Mesendoderm (in vitro differentiated cells): ENCODE data around the gene ABCA7. TPM values are rescaled to one million over a fixed set of nuclear protein-coding genes. Genes with fewer than 3 reads are reported as not detected.

Source experiments
- DNase-seq: peaks from one replicate; pipeline ENCODE4 v3.0.0; 2013
- H2AK5ac ChIP-seq: 2 replicates; pipeline ENCODE4 v1.6.1; 2013; ENCODE audit warnings: low read length, inconsistent platforms
- H2BK120ac ChIP-seq: 2 replicates; pipeline ENCODE4 v1.6.1; 2013; ENCODE audit warnings: low read depth, mild to moderate bottlenecking, low read length, moderate library complexity, mixed read lengths
- H2BK15ac ChIP-seq: replicated peaks from 2 replicates; pipeline ENCODE4 v1.6.1; 2013; ENCODE audit warnings: low read depth, mild to moderate bottlenecking, moderate library complexity
- H2BK5ac ChIP-seq: 2 replicates; pipeline ENCODE4 v1.6.1; 2013; ENCODE audit warnings: low read length, inconsistent platforms
- H3K18ac ChIP-seq: 2 replicates; pipeline ENCODE4 v1.6.1; 2013; ENCODE audit warnings: mild to moderate bottlenecking, low read length, mixed read lengths
- H3K23ac ChIP-seq: one replicate; pipeline ENCODE4 v1.6.1; 2013; ENCODE audit warnings: low read length
- H3K27ac ChIP-seq: 2 replicates; pipeline ENCODE4 v1.5.1; 2013; ENCODE audit warnings: low read depth, mild to moderate bottlenecking, inconsistent platforms, low read length, moderate library complexity
- H3K27me3 ChIP-seq: 2 replicates; pipeline ENCODE4 v1.6.1; 2013; ENCODE audit warnings: low read length, control low read depth, mild to moderate bottlenecking, inconsistent platforms; ENCODE audit not compliant: insufficient read depth, poor library complexity
- H3K36me3 ChIP-seq: 2 replicates; pipeline ENCODE4 v1.6.1; 2013; ENCODE audit warnings: low read length, inconsistent platforms; ENCODE audit not compliant: control insufficient read depth, insufficient read depth
- H3K4ac ChIP-seq: one replicate; pipeline ENCODE4 v1.6.1; 2013; ENCODE audit warnings: low read depth, mild to moderate bottlenecking, low read length, moderate library complexity
- H3K4me1 ChIP-seq: 2 replicates; pipeline ENCODE4 v1.6.1; 2013; ENCODE audit warnings: low read depth, low read length, inconsistent platforms; ENCODE audit not compliant: control insufficient read depth
- H3K4me2 ChIP-seq: 2 replicates; pipeline ENCODE4 v1.6.1; 2013; ENCODE audit warnings: low read length
- H3K4me3 ChIP-seq: 2 replicates; pipeline ENCODE4 v1.5.1; 2013; ENCODE audit warnings: mild to moderate bottlenecking, low read length
- H3K56ac ChIP-seq: one replicate; pipeline ENCODE4 v1.6.1; 2013; ENCODE audit warnings: low read length
- H3K79me1 ChIP-seq: 2 replicates; pipeline ENCODE4 v1.6.1; 2013; ENCODE audit warnings: low read length, inconsistent platforms
- H3K79me2 ChIP-seq: 2 replicates; pipeline ENCODE4 v1.6.1; 2013; ENCODE audit warnings: mild to moderate bottlenecking, low read length; ENCODE audit not compliant: control insufficient read depth, insufficient read depth
- H3K9ac ChIP-seq: 2 replicates; pipeline ENCODE4 v1.6.1; 2013; ENCODE audit warnings: low read length, inconsistent platforms
- H4K5ac ChIP-seq: one replicate; pipeline ENCODE4 v1.6.1; 2013; ENCODE audit warnings: low read length
- H4K8ac ChIP-seq: one replicate; pipeline ENCODE4 v1.6.1; 2013; ENCODE audit warnings: low read depth, mild to moderate bottlenecking, control low read depth, low read length, moderate library complexity
- WGBS: extraction: QIAGEN DNeasy Blood & Tissue Kit; methylation state at CpG from one replicate; pipeline ENCODE4 v1.1.7; 2013; ENCODE audit warnings: low lambda C conversion rate, missing lambda C conversion rate; ENCODE audit not compliant: insufficient coverage; ENCODE audit errors: extremely low coverage; 5-methylcytosine and 5-hydroxymethylcytosine counted together
- polyA plus RNA-seq, 2 experiments: library from polyadenylated mRNA; stranded (reverse); fragments of 200-250 nt; gene quantifications; one replicate each; pipeline ENCODE4 v1.2.3, GENCODE V29; 2013

ABCA7 gene, protein sequence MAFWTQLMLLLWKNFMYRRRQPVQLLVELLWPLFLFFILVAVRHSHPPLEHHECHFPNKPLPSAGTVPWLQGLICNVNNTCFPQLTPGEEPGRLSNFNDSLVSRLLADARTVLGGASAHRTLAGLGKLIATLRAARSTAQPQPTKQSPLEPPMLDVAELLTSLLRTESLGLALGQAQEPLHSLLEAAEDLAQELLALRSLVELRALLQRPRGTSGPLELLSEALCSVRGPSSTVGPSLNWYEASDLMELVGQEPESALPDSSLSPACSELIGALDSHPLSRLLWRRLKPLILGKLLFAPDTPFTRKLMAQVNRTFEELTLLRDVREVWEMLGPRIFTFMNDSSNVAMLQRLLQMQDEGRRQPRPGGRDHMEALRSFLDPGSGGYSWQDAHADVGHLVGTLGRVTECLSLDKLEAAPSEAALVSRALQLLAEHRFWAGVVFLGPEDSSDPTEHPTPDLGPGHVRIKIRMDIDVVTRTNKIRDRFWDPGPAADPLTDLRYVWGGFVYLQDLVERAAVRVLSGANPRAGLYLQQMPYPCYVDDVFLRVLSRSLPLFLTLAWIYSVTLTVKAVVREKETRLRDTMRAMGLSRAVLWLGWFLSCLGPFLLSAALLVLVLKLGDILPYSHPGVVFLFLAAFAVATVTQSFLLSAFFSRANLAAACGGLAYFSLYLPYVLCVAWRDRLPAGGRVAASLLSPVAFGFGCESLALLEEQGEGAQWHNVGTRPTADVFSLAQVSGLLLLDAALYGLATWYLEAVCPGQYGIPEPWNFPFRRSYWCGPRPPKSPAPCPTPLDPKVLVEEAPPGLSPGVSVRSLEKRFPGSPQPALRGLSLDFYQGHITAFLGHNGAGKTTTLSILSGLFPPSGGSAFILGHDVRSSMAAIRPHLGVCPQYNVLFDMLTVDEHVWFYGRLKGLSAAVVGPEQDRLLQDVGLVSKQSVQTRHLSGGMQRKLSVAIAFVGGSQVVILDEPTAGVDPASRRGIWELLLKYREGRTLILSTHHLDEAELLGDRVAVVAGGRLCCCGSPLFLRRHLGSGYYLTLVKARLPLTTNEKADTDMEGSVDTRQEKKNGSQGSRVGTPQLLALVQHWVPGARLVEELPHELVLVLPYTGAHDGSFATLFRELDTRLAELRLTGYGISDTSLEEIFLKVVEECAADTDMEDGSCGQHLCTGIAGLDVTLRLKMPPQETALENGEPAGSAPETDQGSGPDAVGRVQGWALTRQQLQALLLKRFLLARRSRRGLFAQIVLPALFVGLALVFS (N-terminal part only)
- 3.9 TPM for polyA plus RNA-seq (2013, experiment 1 of 2)
- polyA plus RNA-seq (2013, experiment 2 of 2) = 4.4 TPM

DNA sequence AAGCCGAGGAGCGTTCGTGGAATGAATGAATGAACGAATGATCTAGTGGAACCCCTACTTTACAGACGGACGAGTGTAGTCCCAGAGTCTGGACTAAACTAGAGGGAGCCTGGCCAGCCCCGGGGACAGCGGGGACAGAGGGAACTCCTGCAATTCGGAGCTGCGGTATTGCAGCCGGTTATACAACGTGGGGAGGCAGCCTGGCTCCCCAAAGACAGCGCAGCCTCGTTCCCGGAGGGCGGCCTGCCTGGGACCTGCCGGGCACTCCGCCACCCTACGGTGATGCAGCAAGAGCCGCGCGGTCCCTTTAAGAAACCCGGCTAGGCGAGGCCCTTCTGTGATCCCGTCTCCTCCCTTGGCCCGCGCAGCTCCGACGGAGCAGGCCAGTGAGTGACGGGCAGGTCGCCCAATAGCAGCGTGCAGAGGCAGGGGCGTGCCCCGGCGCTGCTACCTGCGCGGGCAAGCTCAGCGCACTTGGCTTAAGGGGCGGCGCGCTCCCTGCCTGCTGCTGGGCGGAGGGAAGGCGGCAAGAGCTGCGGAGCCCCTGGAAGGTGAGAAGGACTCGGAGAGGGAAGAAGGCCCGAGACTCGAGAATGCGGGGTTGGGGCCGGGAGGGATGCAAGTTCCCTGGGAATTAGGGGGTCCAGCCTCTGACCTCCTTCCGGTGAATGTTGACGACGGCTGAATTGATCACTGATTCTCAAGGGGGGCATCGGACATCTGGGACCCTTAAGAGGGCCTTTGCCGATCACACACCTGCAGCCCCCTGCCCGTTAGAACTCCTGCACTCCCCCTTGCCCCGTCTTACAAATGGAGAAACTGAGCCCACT is at the start of gene ABCA7:
Gene ABCA7 (plus strand): TSS at position 462 of the 830 bp plus-strand sequence. CDS start 1,255 bp downstream, outside the sequence.
- Histone ChIP-seq H2BK5ac (no peak within 1 kb of the TSS), H3K9ac (peak within 1 kb of the TSS; percentile 76), H3K27me3 (no peaks in the 10 kb centered on the region), H3K79me2 (no peaks in the 10 kb centered on the region), H3K4me1 (peaks cover 4% of the 10 kb centered on the region), H3K79me1 (no peaks in the 10 kb centered on the region), H3K4ac (no peak within 1 kb of the TSS), H3K36me3 (peaks cover 5% of the 10 kb centered on the region), H2AK5ac (peak within 1 kb of the TSS; percentile 58), H4K5ac (no peak within 1 kb of the TSS), H3K18ac (no peak within 1 kb of the TSS), H3K56ac (peak within 1 kb of the TSS; percentile 73), H3K27ac (no peak within 1 kb of the TSS), H3K23ac (no peak within 1 kb of the TSS), H4K8ac (no peak within 1 kb of the TSS), H2BK120ac (no peak within 1 kb of the TSS), H2BK15ac (no peak within 1 kb of the TSS), H3K4me3 (peak within 1 kb of the TSS; percentile 59), H3K4me2 (peak within 1 kb of the TSS; percentile 37)
- no CpG with 5 or more reads among the region's 56 CpGs for WGBS
- peak; percentile 99 for DNase-seq

DNA sequence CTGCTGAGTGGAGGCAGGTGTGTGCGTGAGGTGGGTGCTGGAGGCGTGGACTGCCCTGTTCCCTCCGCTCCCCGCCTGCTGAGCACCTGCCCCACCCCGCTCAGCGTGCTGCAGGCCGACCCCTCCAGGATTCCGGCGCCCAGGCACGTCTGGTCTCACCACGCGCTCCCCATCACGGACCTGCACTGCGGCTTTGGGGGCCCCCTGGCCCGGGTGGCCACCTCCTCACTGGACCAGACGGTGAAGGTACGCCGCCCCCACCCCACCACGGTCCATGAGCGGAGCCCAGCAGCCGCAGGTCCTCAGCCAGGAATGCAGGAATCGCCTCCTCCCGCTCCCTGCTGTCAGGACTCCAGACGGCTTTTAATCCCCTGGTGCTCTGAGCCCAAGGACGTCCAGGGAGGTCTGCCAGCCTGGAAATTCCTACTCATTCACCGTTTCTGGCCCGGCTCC is 49.8 kb upstream of the ABCA7 start:
- no peak overlapping the region for H3K18ac ChIP-seq
- no peak overlapping the region for H3K4ac ChIP-seq
- H4K5ac ChIP-seq = no peak overlapping the region
- no peak overlapping the region for H3K27ac ChIP-seq
- H3K56ac ChIP-seq = no peak overlapping the region
- H2BK5ac ChIP-seq = no peak overlapping the region
- no peak overlapping the region for H2BK120ac ChIP-seq
- no peak overlapping the region for H4K8ac ChIP-seq
- H3K4me2 ChIP-seq = no peak overlapping the region
- H2AK5ac ChIP-seq = no peak overlapping the region
- peak; percentile 42 for DNase-seq
- H2BK15ac ChIP-seq = no peak overlapping the region
- peaks cover 8% of the 10 kb centered on the region for H3K36me3 ChIP-seq
- peaks cover 6% of the 10 kb centered on the region for H3K79me2 ChIP-seq
- no peak overlapping the region for H3K4me3 ChIP-seq
- peaks cover 3% of the 10 kb centered on the region for H3K79me1 ChIP-seq
- no peaks in the 10 kb centered on the region for H3K27me3 ChIP-seq
- no peak overlapping the region for H3K9ac ChIP-seq
- H3K4me1 ChIP-seq = no peaks in the 10 kb centered on the region
- WGBS = no CpG with 5 or more reads among the region's 27 CpGs
- no peak overlapping the region for H3K23ac ChIP-seq

DNA sequence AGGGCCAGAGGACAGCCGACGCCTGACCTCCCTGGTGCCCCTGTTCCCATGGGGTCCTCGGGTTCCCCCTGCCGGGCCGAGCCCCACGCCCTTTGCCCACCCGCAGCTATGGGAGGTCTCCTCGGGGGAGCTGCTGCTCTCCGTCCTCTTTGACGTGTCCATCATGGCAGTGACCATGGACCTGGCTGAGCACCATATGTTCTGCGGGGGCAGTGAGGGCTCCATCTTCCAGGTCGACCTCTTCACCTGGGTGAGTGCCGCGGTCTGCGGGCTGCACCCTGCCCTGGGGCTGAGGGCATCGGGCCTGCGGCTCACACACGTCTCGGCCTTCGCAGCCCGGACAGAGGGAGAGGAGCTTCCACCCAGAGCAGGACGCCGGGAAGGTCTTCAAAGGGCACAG is 49.2 kb upstream of the ABCA7 start:
- no CpG with 5 or more reads among the region's 23 CpGs for WGBS
- H3K79me2 ChIP-seq = peaks cover 2% of the 10 kb centered on the region
- no peak overlapping the region for H3K27ac ChIP-seq
- no peak for DNase-seq
- no peak overlapping the region for H2BK5ac ChIP-seq
- no peak overlapping the region for H2BK15ac ChIP-seq
- no peaks in the 10 kb centered on the region for H3K4me1 ChIP-seq
- no peak overlapping the region for H4K5ac ChIP-seq
- H3K79me1 ChIP-seq = peaks cover 3% of the 10 kb centered on the region
- no peak overlapping the region for H4K8ac ChIP-seq
- no peak overlapping the region for H3K4me2 ChIP-seq
- no peak overlapping the region for H3K4me3 ChIP-seq
- no peak overlapping the region for H2AK5ac ChIP-seq
- no peaks in the 10 kb centered on the region for H3K27me3 ChIP-seq
- H2BK120ac ChIP-seq = no peak overlapping the region
- peaks cover 8% of the 10 kb centered on the region for H3K36me3 ChIP-seq
- H3K56ac ChIP-seq = no peak overlapping the region
- no peak overlapping the region for H3K4ac ChIP-seq
- no peak overlapping the region for H3K18ac ChIP-seq
- H3K23ac ChIP-seq = no peak overlapping the region
- no peak overlapping the region for H3K9ac ChIP-seq

DNA sequence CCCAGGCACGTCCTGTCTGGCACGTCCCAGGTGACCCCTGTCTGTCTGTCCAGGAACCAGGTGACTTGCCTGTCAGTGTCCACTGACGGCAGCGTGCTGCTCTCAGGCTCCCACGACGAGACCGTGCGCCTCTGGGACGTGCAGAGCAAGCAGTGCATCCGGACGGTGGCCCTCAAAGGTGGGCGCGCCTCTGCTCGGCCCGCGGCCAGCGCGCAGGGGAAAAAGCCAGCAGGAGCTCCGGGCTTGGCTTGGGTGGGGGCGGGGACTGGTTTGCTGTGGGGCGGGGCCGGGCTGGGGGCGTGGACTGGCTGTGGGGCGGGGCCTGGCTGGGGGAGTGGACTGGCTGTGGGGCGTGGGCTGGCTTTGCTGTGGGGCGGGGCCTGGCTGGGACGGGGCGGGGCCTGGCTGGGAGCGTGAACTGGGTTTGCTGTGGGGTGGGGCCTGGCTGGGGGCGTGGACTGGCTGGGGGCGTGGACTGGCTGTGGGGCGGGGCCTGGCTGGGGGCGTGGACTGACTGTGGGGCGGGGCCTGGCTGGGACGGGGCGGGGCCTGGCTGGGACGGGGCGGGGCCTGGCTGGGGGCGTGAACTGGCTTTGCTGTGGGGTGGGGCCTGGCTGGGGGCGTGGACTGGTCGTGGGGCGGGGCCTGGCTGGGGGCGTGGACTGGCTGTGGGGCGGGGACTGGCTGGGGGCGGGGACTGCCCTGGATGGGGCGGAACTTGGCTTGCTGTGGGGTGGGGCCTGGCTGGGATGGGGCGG is 48.6 kb upstream of the ABCA7 start:
- H3K4me3 ChIP-seq = no peak overlapping the region
- H4K5ac ChIP-seq = no peak overlapping the region
- H2BK5ac ChIP-seq = no peak overlapping the region
- H3K9ac ChIP-seq = no peak overlapping the region
- H3K36me3 ChIP-seq = peaks cover 5% of the 10 kb centered on the region
- WGBS = no CpG with 5 or more reads among the region's 47 CpGs
- H3K27ac ChIP-seq = no peak overlapping the region
- H2BK15ac ChIP-seq = no peak overlapping the region
- H3K23ac ChIP-seq = no peak overlapping the region
- H3K27me3 ChIP-seq = no peaks in the 10 kb centered on the region
- no peak overlapping the region for H3K18ac ChIP-seq
- H4K8ac ChIP-seq = no peak overlapping the region
- DNase-seq = peak; percentile 70
- no peak overlapping the region for H2BK120ac ChIP-seq
- H3K4ac ChIP-seq = no peak overlapping the region
- H3K79me1 ChIP-seq = peaks cover 1% of the 10 kb centered on the region
- no peak overlapping the region for H3K56ac ChIP-seq
- no peak overlapping the region for H3K4me2 ChIP-seq
- no peaks in the 10 kb centered on the region for H3K79me2 ChIP-seq
- H3K4me1 ChIP-seq = no peaks in the 10 kb centered on the region
- H2AK5ac ChIP-seq = no peak overlapping the region
